ENCODE results near the gene ZNF57. TPM values are rescaled to one million over a fixed set of nuclear protein-coding genes. Genes with fewer than 3 reads are reported as not detected.

The ZNF57 gene
- total and polyA plus RNA-seq, 9 of the 15 experiments (the other 6 are each of a cell fraction or from before 2014, with no cell fraction given): 3.9 to 13.5 (median 7.8) TPM

DNA sequence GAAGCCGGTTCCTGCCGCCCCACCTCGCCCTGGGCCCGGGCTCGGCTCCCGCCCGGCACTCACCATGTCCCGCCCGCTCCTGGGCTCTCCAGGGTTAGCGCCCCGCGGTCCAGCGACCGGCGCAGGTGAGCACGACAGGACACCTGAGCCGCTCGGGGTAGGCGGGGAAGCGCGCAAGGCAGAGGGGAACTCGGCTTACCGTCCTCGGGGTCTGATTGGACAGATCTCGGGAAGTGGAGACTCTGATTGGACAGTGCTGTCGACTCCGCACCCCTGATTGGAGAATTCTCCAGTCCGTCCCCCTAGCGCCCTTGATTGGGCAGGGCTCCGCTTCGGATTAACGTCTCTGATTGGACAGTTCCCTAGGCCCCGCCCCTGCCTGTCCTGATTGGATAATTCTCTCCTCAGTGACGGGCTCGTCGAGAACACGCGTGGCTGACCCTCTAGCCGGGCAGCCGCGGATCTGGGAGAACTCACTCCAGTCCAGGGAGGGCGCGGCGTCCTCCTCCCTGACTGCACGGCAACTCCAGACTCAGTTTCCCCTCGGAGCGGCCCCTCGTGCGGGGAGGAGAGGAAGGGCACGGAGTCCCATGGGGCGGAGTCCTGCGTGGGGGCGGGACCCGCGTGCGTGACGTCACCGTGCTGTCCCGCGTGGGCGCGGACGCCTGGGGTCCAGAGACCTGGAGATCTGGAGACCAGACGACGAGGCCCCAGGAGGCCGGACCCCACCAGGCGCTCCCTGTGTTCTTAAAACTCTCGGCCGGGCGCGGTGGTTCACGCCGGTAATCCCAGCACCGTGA, 44.2 kb downstream of the ZNF57 start, which contains the start of gene ZNF77 (continued):
- TF ChIP-seq XRCC4 (IDR thresholded peaks at IDR 0.05; ENCODE audit: extremely low read depth, insufficient read depth, insufficient read length): no peak
- no peak for TF ChIP-seq BACH1 (tag; IDR thresholded peaks at IDR 0.05)
- TF ChIP-seq CBFA2T3 (IDR thresholded peaks at IDR 0.05): 0 out of 2 replicates have a peak, but pooled peaks have one; percentile 7
- TF ChIP-seq, protein P1, sequence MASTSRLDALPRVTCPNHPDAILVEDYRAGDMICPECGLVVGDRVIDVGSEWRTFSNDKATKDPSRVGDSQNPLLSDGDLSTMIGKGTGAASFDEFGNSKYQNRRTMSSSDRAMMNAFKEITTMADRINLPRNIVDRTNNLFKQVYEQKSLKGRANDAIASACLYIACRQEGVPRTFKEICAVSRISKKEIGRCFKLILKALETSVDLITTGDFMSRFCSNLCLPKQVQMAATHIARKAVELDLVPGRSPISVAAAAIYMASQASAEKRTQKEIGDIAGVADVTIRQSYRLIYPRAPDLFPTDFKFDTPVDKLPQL (IDR thresholded peaks at IDR 0.05; ENCODE audit: extremely low read depth, insufficient read length): no peak
- peak; percentile 72 for TF ChIP-seq PYGO2 (tag; IDR thresholded peaks at IDR 0.05)
- no peak for TF ChIP-seq ELF4 (CRISPR knock-in tag; IDR thresholded peaks at IDR 0.05)
- TF ChIP-seq YY1 (IDR thresholded peaks at IDR 0.05; ENCODE audit: borderline replicate concordance in 1 of 3, control insufficient read depth in 1 of 3, extremely low read depth in 1 of 3, insufficient read depth in 3 of 3, insufficient read length in 1 of 3, insufficient replicate concordance in 2 of 3, low read depth in 1 of 3, low read length in 2 of 3): no peak
- no peak for TF ChIP-seq NR4A1 (CRISPR knock-in tag; IDR thresholded peaks at IDR 0.05)
- no peak for TF ChIP-seq NR4A1 (tag; IDR thresholded peaks at IDR 0.05)
- no peak for TF ChIP-seq RBM15 (IDR thresholded peaks at IDR 0.05; ENCODE audit: insufficient read depth, low read length)
- TF ChIP-seq, protein P2, sequence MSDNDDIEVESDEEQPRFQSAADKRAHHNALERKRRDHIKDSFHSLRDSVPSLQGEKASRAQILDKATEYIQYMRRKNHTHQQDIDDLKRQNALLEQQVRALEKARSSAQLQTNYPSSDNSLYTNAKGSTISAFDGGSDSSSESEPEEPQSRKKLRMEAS (CRISPR knock-in tag; IDR thresholded peaks at IDR 0.05): peak; percentile 92
- TF ChIP-seq, protein P3, sequence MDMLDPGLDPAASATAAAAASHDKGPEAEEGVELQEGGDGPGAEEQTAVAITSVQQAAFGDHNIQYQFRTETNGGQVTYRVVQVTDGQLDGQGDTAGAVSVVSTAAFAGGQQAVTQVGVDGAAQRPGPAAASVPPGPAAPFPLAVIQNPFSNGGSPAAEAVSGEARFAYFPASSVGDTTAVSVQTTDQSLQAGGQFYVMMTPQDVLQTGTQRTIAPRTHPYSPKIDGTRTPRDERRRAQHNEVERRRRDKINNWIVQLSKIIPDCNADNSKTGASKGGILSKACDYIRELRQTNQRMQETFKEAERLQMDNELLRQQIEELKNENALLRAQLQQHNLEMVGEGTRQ (CRISPR knock-in tag; IDR thresholded peaks at IDR 0.05): no peak
- no peak; the same call in 1 of the 2 replicates for TF ChIP-seq GTF2F1 (IDR thresholded peaks at IDR 0.05; ENCODE audit: low read depth, low read length)
- TF ChIP-seq BHLHE40 (IDR thresholded peaks at IDR 0.05; ENCODE audit: low read length): 0 out of 2 replicates have a peak, but pooled peaks have one; percentile 5
- TF ChIP-seq NCOA4 (IDR thresholded peaks at IDR 0.05; ENCODE audit: partially characterized antibody): no peak
- TF ChIP-seq PML (IDR thresholded peaks at IDR 0.05; ENCODE audit: low read length): peak; percentile 27; the same call in 1 of the 2 replicates
- TF ChIP-seq HMG20A (CRISPR knock-in tag; conservative IDR thresholded peaks at IDR 0.05): no peak
- peak; percentile 99 for TF ChIP-seq NEUROD1 (IDR thresholded peaks at IDR 0.05; ENCODE audit: borderline replicate concordance, low read depth, low read length, partially characterized antibody)
- TF ChIP-seq SMAD1 (IDR thresholded peaks at IDR 0.05; ENCODE audit: low read depth, low read length, partially characterized antibody): no peak
- peak in 1 of 2 experiments; percentile 20; a peak in 2 of 4 replicates for TF ChIP-seq TRIM24 (IDR thresholded peaks at IDR 0.05)
- no peak for TF ChIP-seq HCFC1 (IDR thresholded peaks at IDR 0.05; ENCODE audit: low read depth, low read length)
- TF ChIP-seq GTF2A2 (tag; IDR thresholded peaks at IDR 0.05): no peak
- no peak; the same call in 1 of the 2 replicates for TF ChIP-seq MEF2D (tag; conservative IDR thresholded peaks at IDR 0.05; ENCODE audit: low read depth)
- TF ChIP-seq LCOR (CRISPR knock-in tag; IDR thresholded peaks at IDR 0.05): peak; percentile 6; the same call in 1 of the 2 replicates
- TF ChIP-seq ZNF197 (CRISPR knock-in tag; IDR thresholded peaks at IDR 0.05; ENCODE audit: low read depth): no peak
- 0 out of 2 replicates have a peak, but pooled peaks have one; percentile 28 for TF ChIP-seq HMG20B (CRISPR knock-in tag; IDR thresholded peaks at IDR 0.05)
- TF ChIP-seq NFIC (IDR thresholded peaks at IDR 0.05): peak; percentile 75
- no peak for TF ChIP-seq ZNF24 (IDR thresholded peaks at IDR 0.05)

All from K562 (cell line).